Measurements from ENCODE around the gene GPRC6A.
"Not testable (repeated sequence)": the region's sequence is repeated elsewhere in the genome, so short reads cannot be mapped to it uniquely, and the experiment has no call there.

GPRC6A gene, protein sequence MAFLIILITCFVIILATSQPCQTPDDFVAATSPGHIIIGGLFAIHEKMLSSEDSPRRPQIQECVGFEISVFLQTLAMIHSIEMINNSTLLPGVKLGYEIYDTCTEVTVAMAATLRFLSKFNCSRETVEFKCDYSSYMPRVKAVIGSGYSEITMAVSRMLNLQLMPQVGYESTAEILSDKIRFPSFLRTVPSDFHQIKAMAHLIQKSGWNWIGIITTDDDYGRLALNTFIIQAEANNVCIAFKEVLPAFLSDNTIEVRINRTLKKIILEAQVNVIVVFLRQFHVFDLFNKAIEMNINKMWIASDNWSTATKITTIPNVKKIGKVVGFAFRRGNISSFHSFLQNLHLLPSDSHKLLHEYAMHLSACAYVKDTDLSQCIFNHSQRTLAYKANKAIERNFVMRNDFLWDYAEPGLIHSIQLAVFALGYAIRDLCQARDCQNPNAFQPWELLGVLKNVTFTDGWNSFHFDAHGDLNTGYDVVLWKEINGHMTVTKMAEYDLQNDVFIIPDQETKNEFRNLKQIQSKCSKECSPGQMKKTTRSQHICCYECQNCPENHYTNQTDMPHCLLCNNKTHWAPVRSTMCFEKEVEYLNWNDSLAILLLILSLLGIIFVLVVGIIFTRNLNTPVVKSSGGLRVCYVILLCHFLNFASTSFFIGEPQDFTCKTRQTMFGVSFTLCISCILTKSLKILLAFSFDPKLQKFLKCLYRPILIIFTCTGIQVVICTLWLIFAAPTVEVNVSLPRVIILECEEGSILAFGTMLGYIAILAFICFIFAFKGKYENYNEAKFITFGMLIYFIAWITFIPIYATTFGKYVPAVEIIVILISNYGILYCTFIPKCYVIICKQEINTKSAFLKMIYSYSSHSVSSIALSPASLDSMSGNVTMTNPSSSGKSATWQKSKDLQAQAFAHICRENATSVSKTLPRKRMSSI

DNA sequence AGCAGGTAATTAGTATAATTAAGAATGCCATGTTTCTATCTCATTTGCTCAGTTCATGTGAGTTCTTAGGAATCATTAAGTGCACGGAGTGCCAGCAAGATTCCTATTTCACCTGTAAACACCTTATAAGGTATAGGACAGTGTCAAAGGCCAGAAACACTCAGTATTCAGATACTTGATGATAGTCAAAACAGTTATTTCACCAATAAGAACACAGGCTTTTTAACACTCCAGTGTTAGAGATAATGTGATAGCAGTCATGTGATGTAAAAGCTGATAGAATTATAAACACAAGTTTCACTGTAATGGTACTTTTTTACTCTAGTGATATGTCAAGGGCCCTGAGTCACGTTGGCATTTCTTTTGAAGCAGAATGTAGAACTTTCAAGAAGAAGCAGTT, at the start of gene GPRC6A:
TSS of gene GPRC6A (minus strand) at position 101 of the 400 bp plus-strand sequence. CDS start at position 31, 70 bp downstream.
- no peak for DNase-seq

DNA sequence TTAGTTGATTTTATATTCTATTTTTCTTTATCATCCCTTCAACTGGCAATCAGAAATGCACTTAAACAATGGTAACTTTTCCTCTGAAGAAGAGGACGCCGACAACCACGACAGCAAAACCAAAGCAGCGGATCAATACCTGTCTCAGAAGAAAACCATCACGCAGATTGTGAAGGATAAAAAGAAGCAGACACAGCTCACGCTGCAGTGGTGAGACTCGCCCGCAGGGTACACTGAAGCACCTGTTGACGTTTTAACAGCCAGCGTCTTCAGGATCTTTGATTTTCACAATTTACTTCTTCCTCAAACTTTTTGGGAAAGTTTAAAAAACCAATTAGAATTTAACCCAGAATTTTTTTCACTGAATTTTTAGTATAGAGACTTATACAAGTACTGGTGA, 48.9 kb upstream of the GPRC6A start:
- no peak for DNase-seq

DNA sequence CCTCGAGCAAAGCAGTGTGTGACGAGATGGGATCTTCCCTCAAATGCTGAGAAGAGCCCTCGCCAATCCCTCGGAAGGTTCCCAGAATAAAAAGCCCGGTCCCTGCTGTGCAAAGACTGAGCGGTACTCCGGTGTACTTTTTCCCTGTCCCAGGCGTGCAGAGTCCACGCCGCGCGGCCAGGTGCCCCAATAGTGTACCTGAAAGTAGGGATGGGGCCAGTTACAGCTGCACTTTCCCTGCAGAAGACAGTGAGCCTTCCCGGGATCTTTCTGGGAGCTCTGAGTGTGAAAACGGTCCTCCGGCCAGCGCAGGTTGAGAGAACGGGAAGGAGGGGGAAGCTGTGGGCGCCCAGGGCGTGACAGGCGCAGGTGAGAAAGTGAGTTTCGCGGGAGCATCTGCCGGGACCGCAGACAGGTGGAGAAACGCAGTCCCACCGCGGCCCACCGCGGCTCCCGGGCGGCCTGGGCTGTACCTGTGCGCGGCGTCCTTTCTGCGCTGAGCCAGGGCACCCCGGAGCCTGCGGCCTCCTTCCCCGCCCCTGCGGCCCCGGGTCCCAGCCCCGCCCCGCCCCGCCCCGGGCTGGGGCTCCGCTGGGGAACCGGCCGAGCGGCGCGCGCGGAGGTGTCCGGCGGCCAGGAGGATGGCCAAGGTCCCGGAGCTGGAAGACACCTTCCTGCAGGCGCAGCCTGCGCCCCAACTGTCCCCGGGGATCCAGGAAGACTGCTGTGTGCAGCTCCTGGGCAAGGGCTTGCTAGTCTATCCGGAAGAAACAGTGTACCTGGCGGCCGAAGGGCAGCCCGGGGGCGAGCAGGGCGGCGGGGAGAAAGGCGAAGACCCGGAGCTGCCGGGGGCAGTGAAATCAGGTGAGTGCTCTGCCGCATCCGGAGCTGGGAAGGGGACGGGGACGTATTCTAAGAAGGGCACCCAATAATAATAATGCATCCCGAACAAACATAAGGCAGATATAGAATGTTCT, 48.0 kb upstream of the GPRC6A start, which contains the start of gene RFX6:
TSS of gene RFX6 (plus strand) at position 608 of the 977 bp plus-strand sequence. CDS start at position 642, 34 bp downstream.
- DNase-seq = peak; percentile 23

DNA sequence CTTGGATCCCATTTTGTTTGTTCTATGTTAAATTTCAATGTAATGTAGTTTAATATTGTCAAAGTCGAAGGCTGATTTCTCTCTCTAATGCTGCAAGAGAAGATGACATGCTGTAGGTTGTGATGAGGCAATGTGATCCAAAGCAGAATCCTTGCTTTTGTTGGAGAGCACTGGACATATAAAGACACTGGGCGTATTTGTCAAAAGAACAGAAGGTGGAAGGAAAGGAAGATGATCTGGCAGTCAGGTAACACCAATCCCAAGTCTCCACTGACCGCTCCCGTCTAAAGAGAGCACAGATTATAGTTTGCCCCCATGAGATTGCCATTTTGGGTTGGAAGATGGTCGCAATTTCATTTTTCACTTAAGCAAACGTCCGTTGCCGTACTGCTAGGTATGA, 47.2 kb upstream of the GPRC6A start:
- DNase-seq = no peak

DNA sequence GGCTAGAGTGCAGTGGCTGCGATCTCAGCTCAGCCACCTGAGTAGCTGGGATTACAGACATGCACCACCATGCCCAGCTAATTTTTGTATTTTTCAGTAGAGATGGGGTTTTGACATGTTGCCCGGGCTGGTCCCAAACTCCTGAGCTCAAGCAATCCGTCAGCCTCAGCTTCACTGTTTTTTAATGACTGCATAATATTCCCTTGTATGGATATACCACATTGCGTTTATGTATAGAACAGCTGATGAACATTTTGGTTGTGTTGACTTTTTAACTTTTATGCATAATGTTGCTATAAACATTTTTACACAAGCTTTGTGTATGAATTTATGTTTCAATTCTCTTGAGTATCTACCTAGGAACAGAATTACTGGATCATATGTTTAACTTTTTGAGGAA, 43.9 kb upstream of the GPRC6A start:
- DNase-seq = no peak

DNA sequence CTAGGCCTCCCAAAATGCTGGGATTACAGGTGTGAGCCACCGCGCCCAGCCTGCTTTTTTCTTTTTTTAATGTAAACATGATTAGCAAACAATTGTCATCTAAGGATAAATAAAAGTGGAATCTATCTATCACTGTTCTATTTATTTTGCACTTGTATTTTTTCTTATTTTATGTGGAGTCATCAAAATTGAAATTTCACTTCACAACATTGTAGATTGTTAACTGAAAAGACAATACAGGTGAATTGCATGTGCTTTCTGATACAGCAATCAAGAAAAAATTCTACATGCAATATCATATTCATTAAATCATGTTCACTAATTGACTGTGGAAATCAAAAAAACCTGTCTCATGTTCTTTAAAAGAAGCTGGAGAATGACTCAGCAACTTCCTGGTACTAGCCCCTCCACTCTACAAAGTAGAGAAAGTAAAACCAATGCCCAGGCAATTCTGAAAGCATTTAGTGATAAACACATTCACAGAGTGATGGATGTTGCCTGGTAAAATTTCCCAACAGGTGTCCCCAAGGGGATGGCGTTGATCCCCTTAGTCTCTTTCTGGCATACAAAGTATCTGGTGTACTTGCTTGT, 37.5 kb upstream of the GPRC6A start:
- no peak for DNase-seq

DNA sequence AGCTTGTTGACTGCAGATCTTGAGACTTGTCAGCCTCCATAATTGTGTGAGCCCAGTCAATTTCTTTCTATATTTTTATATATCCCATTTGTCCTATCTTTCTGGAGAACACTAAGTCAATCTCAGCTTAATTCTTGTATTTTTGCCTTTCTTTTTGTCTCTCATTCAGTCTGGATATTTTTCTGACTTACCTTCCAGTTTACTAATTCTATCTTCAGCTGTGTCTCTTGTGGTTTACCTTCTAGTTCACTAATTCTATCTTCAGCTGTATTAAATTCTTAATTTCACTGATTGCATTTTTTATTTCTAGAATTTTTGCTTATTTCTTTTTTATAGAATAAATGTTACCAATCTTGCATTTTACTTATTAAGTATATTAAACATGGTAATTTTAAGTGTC, 30.4 kb upstream of the GPRC6A start:
- DNase-seq = no peak

DNA sequence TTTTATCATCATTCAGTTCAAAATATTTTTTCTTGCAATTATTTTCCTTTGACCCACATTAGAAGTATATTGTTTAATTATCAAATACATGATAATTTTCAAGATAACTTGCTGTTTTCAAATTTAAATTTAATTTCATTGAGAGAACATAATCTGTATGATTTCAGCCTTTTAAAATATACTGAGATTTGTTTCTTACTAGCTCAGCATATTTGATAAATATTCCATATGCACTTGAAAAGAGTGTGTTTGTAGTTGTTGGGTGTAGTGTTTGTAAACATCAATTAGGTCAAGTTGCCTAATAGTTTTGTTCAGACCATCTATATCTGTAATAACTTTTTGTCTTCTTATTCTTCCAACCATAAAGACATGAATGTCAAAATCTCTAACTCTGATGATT, 29.2 kb upstream of the GPRC6A start:
- no peak for DNase-seq

DNA sequence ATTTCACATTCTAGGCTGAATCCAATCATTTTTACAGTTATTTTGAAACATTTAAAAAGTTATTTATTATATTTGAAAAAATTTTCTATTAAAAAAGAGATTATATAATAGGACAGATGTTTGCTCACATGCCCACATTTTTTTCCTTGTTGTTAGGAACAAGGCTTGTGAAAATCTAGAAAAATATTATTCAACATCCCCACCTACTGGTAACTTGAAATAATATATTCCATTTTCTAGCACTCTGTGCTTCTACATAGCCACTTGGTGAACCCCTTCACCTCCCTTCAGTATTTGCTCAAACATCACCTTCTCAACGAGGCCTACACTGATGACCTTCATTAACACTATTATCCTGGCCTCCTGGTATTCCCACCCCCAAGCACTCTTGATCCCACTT, 18.3 kb upstream of the GPRC6A start:
- DNase-seq = peak; percentile 25

DNA sequence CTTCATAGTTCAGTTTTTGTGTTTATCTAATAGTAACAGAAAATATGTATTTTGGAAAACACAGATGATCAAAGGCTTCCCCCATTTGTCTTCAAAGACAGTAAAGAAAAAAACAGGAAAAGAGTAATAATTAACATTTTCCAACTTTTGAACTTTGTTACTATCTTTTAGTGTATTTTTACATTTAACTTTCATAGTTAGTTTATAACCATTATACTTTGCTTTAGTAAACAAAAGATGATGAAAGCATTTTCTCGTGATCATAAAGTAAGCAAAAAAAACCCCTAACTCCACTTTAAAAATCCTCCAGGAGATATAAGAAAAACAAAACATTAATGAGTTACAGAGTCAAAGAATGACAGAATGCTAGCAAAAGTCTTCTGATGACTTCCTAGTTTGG, 13.6 kb upstream of the GPRC6A start:
- DNase-seq = no peak

DNA sequence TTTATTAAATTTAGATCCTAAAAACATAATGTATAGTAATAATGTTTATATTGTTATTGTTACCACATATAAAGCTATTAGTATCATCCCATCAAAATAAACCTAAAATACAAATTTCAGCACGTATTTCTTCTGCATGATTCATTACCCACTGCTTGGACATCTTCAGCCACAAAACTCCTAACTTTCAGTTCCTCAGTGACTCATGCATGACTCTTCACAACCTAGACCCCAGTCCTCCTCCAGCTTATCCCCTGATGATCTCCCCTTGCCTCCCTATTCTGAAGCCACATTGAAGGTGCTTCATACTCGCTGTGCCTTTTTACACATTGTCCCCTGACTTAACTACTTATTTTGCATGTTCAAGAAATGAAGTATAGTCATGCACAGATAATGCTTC, 11.2 kb upstream of the GPRC6A start:
- no peak for DNase-seq

DNA sequence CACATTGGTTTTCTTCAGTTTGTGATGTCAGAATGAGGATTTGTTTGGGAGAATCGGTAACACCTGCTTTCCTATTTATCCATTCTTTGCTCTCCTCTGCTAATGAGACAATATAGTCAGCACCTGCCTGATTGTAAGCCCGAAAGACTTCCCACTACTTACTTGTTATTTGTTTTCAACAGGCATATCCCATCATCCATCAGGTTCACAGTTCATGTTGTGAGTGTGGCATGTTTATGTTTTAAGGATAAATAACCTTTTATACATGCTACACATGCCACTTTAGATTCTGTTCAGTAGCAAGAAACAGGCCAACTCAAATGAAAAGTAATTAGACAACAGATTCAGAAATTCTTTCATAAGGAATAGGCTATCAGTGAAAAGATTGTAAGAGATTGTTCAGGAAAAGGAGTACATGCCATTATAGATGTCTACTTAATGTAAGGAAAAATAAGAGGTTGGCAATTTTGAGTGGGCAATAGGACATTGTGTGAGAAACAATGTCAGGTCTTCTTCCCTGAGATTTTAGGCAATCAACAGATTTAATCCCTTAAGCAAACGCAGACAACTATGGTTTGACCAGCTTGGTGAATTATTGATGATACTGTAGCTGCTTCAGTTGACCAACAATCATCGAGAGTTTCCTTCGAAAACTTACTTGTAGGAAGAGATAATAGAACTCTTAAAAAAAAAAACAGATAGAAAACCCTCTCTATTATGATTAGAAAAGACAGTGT, 7.9 kb upstream of the GPRC6A start:
- DNase-seq = no peak

DNA sequence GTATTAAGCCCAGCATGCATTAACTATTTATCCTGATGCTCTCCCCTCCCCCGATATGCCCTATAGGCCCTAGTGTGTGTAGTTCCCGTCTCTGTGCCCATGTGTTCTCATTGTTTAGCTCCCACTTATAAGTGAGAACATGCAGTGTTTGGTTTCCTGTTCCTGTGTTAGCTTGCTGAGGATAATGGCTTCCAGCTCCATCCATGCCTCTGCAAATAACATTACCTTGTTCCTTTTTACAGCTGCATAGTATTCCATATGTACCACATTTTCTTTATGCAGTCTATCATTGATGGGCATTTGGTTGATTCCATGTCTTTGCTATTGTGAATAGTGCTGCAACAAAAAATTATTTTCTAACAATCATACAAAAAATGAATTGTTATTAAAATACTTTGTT, 5.6 kb upstream of the GPRC6A start:
- not testable (repeated sequence) for DNase-seq

DNA sequence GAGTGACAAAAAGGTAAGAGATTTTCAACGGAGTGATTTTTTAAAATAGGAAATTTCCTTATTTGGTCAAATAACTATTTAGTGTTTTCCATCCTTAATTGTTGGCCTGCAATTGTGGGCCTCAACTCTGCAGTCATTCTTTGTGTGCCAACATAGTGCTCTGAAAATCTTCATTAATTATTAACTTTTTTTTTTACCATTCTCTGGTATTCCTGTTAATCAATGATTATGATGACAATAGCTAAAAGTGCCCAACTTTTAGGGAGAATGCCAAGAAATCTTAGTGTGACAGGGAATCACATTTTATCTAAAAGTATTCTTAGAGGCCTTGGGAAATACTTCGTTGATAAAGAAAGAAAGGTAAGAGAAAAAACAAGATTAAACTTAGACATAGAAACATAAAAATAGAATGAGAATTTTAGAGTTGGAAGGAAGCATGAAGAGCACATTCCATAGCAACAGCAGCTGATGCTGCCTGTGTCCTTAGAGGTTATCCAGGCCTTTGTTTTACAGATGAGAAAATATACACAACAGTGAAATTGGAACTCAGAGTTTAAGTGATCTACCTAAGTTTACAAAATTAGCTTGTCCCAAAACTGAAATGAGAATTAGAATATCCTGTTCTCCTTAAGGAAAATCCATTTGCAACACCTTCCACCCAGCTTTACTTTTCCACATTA, 1.2 kb downstream of the GPRC6A start:
- no peak for DNase-seq

DNA sequence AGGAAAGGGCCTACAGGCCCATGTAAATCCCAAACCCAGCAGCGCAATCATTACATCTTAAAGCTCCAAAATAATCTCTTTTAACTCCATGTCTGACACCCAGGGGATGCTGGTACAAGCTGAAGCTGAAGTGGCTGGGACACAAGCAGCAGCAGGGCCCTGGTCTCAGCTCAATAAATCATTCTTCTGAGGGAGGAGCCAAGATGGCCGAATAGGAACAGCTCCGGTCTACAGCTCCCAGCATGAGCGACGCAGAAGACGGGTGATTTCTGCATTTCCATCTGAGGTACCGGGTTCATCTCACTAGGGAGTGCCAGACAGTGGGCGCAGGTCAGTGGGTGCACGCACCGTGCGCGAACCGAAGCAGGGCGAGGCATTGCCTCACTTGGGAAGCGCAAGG, 12.5 kb downstream of the GPRC6A start:
- not testable (repeated sequence) for DNase-seq

DNA sequence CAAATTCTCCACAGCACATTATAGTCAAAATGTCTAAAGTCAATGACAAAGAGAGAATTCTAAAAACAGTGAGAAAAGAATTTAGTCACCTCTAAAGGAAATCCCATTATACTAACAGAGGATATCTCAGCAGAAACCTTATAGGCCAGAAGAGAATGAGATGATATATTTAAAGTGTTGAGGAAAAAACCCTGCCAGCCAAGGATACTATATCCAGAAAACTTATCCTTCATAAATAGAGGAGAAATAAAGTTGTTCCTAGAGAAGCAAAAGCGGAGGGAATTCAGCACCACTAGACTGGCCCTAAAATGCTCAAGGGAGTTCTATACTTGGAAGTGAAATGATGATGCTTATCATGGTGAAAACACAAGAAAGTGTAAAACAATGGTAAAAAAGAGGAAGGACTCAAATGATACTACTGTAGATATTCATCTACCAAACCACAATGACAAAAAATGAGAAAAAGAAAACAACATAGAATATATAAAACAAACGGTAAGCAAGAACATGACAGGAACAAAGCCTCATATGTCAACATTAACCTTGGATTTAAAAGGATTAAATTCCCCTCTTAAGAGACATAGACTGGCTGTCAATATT, 16.7 kb downstream of the GPRC6A start:
- DNase-seq = no peak

DNA sequence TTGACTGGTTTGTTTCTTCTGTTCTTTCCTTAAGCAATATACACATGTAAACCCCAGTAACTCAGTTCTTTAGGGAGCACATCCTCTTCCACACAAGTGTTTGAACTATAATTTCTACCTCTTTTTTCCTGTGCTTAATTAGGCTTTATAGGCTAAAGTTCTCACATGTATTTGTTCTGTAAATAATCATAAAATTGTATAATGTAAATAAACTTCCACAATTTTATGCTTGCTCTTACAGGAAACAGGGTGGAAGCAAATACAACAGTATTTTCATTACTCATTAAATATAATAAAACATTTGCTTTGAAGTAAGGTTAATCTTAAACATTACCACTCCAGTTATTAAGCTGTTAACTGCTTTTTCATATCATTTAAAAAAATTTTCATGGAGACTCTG, 26.9 kb downstream of the GPRC6A start:
- no peak for DNase-seq

DNA sequence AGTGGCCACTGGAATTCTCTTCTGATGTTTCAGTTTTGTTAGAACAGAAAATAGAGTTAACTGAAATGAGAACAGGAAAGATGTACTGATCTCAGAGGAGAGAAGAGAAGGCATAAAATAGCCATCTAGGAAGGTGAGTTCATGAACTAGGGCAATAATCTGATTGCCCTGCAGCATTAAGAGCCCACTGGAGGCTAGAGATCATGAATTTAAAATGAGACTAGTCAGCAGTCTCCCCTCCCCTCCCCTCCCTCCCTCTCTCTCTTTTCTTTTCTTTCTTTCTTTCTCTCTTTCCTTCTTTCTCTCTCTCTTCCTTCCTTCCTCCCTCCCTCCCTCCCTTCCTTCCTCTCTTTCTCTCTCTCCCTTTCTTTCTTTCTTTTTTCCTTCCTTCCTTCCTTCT, 28.9 kb downstream of the GPRC6A start:
- no peak for DNase-seq

DNA sequence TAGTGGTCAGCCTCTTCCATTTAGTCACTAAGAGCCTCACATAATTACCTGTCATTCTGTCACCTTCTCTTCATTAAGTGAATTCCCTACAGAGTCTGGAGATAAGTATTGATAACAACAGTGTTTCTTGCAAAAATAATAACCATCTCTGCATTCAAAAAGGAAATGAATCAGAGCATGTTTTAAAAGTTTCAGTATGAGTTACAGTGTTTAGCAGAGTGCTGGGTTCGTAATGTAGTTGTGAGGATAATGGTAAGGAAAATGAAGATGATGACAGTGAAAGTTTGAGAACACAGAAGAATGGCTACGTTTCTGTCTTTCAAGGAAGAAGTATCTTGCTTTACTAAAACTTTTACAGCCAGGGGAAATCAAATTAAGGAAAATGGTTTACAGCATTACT, 31.3 kb downstream of the GPRC6A start:
- DNase-seq = no peak

DNA sequence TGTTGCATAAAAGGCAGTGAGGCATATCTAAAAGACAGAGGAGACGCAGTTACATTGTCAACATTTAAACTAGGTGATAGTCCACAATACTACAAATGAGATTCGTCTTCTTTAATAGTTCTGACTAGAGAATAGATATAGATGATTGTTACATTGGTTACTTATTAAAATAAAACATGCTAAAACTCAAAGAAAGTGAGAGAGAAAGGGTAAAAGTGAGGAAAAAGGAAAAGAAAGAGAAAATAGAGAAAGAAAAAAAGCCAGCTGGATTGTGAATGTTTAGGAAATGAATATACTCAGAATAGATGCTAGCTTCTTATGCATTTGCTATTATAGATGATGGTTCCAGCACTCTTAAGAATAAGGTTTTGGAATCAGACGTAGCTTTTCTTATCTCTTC, 35.7 kb downstream of the GPRC6A start:
- DNase-seq = peak; percentile 57

Data from NCI-H526 treated with DMSO at 0.1 percent for 48 hours (cell line).